ENCODE data around the gene TUBB6.

- TF ChIP-seq CTCF (IDR thresholded peaks at IDR 0.05; ENCODE audit: low read depth, low read length) (no peak), EZH2phosphoT487 (IDR thresholded peaks at IDR 0.05; ENCODE audit: low read depth) (no peak)
Observed at GRCh38 chr18:12326711-12327460, 18.8 kb downstream of the TUBB6 start.

All from OCI-LY3 (cell line).